Muscle layer of duodenum (tissue), 2 donors: ENCODE measurements around the gene PRKCZ.

Experiments
- H3K27ac ChIP-seq: one replicate; pipeline ENCODE4 v1.7.0; 2013; ENCODE audit warnings: mild to moderate bottlenecking, low read length
- H3K27me3 ChIP-seq: one replicate; pipeline ENCODE4 v1.7.0; 2013; ENCODE audit warnings: low read depth, mild to moderate bottlenecking, control low read depth, low read length
- H3K36me3 ChIP-seq, 2 donors: one replicate each; pipeline ENCODE4 v1.7.0; 2013; ENCODE audit warnings: low read length in 2 of 2, control low read depth in 1 of 2, mild to moderate bottlenecking in 1 of 2; ENCODE audit not compliant: insufficient read depth in 2 of 2, control insufficient read depth in 1 of 2
- H3K4me1 ChIP-seq, 2 donors: one replicate each; pipeline ENCODE4 v1.7.0; 2013; ENCODE audit warnings: low read length in 2 of 2, mild to moderate bottlenecking in 2 of 2, control low read depth in 1 of 2, moderate library complexity in 1 of 2; ENCODE audit not compliant: insufficient read depth in 2 of 2, control insufficient read depth in 1 of 2
- H3K4me3 ChIP-seq, 2 donors: one replicate each; pipeline ENCODE4 v1.7.0; 2013; ENCODE audit warnings: low read length in 2 of 2, low read depth in 1 of 2, mild to moderate bottlenecking in 1 of 2
- H3K9me3 ChIP-seq, 2 donors: one replicate each; pipeline ENCODE4 v1.7.0; 2013; ENCODE audit warnings: low read length in 2 of 2, control low read depth in 1 of 2, mild to moderate bottlenecking in 1 of 2; ENCODE audit not compliant: control insufficient read depth in 1 of 2
- donor health status: healthy.

PRKCZ gene

GRCh38 chr1:2081326-2081885, 31.2 kb downstream of the PRKCZ start:
- no peak overlapping the region for H3K4me3 ChIP-seq
- H3K27ac ChIP-seq: no peak overlapping the region
- H3K4me1 ChIP-seq: no peaks in the 10 kb centered on the region

GRCh38 chr1:2082064-2082463, 31.9 kb downstream of the PRKCZ start:
- Histone ChIP-seq H3K4me3 (no peak overlapping the region), H3K4me1 (no peaks in the 10 kb centered on the region), H3K27ac (no peak overlapping the region), H3K36me3 (peaks cover 0 to 10% of the 10 kb centered on the region in 2 donors), H3K27me3 (no peaks in the 10 kb centered on the region), H3K9me3 (peaks cover 15 to 31% of the 10 kb centered on the region in 2 donors)

More at GRCh38 chr1:2081326-2081885, 31.2 kb downstream of the PRKCZ start:
- Histone ChIP-seq H3K9me3 (peaks cover 15 to 36% of the 10 kb centered on the region in 2 donors), H3K27me3 (no peaks in the 10 kb centered on the region), H3K36me3 (peaks cover 0 to 10% of the 10 kb centered on the region in 2 donors)

- Histone ChIP-seq H3K4me1 (no peaks in the 10 kb centered on the region), H3K36me3 (peaks cover 0 to 5% of the 10 kb centered on the region in 2 donors), H3K27me3 (no peaks in the 10 kb centered on the region), H3K9me3 (peaks cover 0 to 16% of the 10 kb centered on the region in 2 donors), H3K4me3 (no peak overlapping the region), H3K27ac (no peak overlapping the region)
Observed at GRCh38 chr1:2083666-2084065, 33.5 kb downstream of the PRKCZ start.

- H3K4me3 ChIP-seq: no peak overlapping the region
- no peak overlapping the region for H3K27ac ChIP-seq
Observed at GRCh38 chr1:2084306-2084705, 34.1 kb downstream of the PRKCZ start.

GRCh38 chr1:2085080-2085479, 34.9 kb downstream of the PRKCZ start:
- Histone ChIP-seq H3K4me1 (no peaks in the 10 kb centered on the region), H3K27ac (no peak overlapping the region), H3K4me3 (no peak overlapping the region), H3K9me3 (peaks cover 0 to 3% of the 10 kb centered on the region in 2 donors), H3K36me3 (no peaks in the 10 kb centered on the region), H3K27me3 (no peaks in the 10 kb centered on the region)

More at GRCh38 chr1:2084306-2084705, 34.1 kb downstream of the PRKCZ start:
- Histone ChIP-seq H3K9me3 (peaks cover 0 to 11% of the 10 kb centered on the region in 2 donors), H3K4me1 (no peaks in the 10 kb centered on the region), H3K36me3 (peaks cover 0 to 4% of the 10 kb centered on the region in 2 donors), H3K27me3 (no peaks in the 10 kb centered on the region)

- Histone ChIP-seq H3K27me3 (no peaks in the 10 kb centered on the region), H3K9me3 (no peaks in the 10 kb centered on the region), H3K27ac (no peak overlapping the region), H3K36me3 (no peaks in the 10 kb centered on the region), H3K4me1 (no peaks in the 10 kb centered on the region), H3K4me3 (no peak overlapping the region)
Observed at GRCh38 chr1:2086446-2087078, 36.4 kb downstream of the PRKCZ start.

- Histone ChIP-seq H3K27ac (no peak overlapping the region), H3K9me3 (no peaks in the 10 kb centered on the region), H3K4me1 (no peaks in the 10 kb centered on the region), H3K36me3 (no peaks in the 10 kb centered on the region), H3K27me3 (no peaks in the 10 kb centered on the region), H3K4me3 (no peak overlapping the region)
Observed at GRCh38 chr1:2087766-2088165, 37.6 kb downstream of the PRKCZ start.

GRCh38 chr1:2088458-2088857, 38.2 kb downstream of the PRKCZ start:
- Histone ChIP-seq H3K9me3 (no peaks in the 10 kb centered on the region), H3K4me3 (no peak overlapping the region), H3K27ac (no peak overlapping the region), H3K27me3 (no peaks in the 10 kb centered on the region), H3K4me1 (no peaks in the 10 kb centered on the region), H3K36me3 (no peaks in the 10 kb centered on the region)

GRCh38 chr1:2089051-2089450, 38.8 kb downstream of the PRKCZ start:
- no peaks in the 10 kb centered on the region for H3K9me3 ChIP-seq
- no peak overlapping the region for H3K4me3 ChIP-seq
- H3K36me3 ChIP-seq: no peaks in the 10 kb centered on the region
- no peaks in the 10 kb centered on the region for H3K27me3 ChIP-seq
- no peaks in the 10 kb centered on the region for H3K4me1 ChIP-seq
- no peak overlapping the region for H3K27ac ChIP-seq

GRCh38 chr1:2090216-2090890, 40.1 kb downstream of the PRKCZ start:
- Histone ChIP-seq H3K27ac (no peak overlapping the region), H3K27me3 (no peaks in the 10 kb centered on the region), H3K4me1 (no peaks in the 10 kb centered on the region), H3K36me3 (no peaks in the 10 kb centered on the region), H3K4me3 (no peak overlapping the region), H3K9me3 (no peaks in the 10 kb centered on the region)

GRCh38 chr1:2091611-2092604, 41.7 kb downstream of the PRKCZ start:
- H3K27me3 ChIP-seq: no peaks in the 10 kb centered on the region
- H3K4me3 ChIP-seq: no peak overlapping the region
- no peaks in the 10 kb centered on the region for H3K9me3 ChIP-seq
- no peaks in the 10 kb centered on the region for H3K4me1 ChIP-seq
- no peaks in the 10 kb centered on the region for H3K36me3 ChIP-seq
- no peak overlapping the region for H3K27ac ChIP-seq
